Measurements from ENCODE around the gene HOXA3. TPM values are rescaled to one million over a fixed set of nuclear protein-coding genes. Genes with fewer than 3 reads are reported as not detected.

Gene HOXA3
- total RNA-seq: not detected

DNA sequence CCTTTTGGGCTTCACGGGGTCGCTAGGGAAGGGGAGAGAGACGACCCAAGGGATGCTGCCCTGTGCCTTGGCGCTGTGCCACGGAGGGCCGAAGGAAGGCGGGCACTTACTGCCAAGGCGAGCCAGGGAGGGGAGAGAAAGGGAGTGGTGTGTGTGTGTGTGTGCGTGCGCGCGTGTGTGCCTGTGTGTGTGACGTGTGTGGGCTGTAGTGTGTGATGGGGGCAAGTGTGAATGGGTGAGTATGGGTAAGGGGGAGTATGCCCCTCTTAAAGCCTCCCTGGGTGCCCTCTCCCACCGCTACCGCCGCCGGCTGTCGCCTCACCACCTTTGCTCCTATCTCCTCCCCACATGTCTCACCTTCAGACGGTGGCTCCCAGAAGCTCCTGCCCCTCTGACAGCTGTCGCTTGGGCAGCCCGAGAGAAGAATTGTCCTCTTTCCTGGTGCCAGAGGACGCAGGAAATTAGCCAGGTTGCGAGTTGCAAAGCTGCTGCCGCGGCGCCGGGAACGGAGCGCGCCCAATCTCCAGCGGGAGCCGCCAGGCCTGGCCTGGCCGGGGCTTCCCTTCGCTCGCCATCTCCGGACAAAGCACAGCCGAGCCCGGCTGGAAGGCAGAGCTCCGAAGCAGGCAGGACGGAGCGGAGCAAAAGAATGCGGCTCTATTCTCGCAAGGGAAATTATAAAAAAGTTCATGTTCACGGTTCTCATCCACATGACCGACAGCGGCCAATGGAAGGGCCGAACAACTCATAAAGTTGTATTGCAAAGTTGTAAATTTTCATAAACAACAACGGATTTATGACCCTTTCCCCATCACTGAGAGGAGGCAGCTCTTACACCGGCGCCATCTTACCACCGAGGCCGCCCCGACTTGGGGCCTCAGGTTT is at the start of gene HOXA3:
Gene HOXA3, minus strand, starts transcription at position 653 of the 885 bp plus-strand sequence. CDS start 41,943 bp downstream, outside the sequence.
- DNase-seq: no peak

GRCh38 chr7:27201580-27202017 is 49.2 kb upstream of the HOXA3 start:
- no peak for DNase-seq

- no peak for DNase-seq
Measured at GRCh38 chr7:27200761-27201579, 48.6 kb upstream of the HOXA3 start.

GRCh38 chr7:27199849-27200760 is 47.7 kb upstream of the HOXA3 start, which contains the start of gene HOXA13:
HOXA13 (minus strand) TSS chr7:27200091; CDS start chr7:27200077, 14 bp downstream.
- DNase-seq: no peak

GRCh38 chr7:27198871-27199801 is 46.8 kb upstream of the HOXA3 start:
- DNase-seq: no peak

- no peak for DNase-seq
Measured at GRCh38 chr7:27198138-27198841, 45.9 kb upstream of the HOXA3 start.

DNA sequence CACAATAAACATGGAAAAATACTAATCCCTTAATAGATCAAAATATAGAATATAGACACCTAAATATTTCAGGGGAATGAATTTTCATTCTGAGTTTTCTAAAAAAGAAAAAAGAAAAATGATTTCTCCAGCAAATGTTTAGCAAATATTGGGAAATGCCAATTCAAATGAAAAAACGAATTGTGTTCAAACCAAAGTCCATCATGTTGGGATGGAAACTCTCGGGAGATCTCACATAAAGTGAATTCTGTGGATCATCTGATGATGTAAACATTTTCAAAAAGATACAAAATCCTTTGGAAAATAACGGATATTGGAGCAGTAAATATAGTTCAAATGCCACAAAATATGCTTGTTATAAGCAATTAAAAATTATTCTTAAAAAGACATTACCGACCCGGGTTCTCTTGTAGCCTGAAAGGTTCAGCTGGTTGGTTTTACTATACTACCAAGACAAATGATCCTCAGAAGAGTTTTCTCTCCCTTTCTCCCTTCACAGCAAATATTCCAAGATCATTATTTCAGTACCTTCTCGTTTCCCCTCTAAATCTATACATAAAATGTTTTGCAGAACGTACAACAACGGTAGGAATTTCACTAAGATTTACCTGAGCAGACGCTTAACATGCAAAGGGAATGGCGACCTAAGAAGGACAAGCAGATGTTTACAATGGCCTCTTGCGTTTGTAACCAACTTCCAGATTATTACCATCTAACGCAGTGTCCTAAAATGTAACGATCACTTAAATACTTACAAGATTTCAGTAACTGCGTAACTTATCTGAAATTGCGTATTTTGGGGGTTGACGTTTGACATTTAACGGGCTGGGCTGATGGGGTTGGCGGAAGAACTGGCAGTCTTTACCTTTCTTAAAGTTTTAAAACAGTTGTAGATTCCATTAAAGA is 45.0 kb upstream of the HOXA3 start:
- no peak for DNase-seq

GRCh38 chr7:27196287-27196767 is 43.9 kb upstream of the HOXA3 start:
- DNase-seq: no peak

GRCh38 chr7:27194686-27195379 is 42.5 kb upstream of the HOXA3 start:
- no peak for DNase-seq

- DNase-seq: no peak
Measured at GRCh38 chr7:27194002-27194352, 41.6 kb upstream of the HOXA3 start.

- no peak for DNase-seq
Measured at GRCh38 chr7:27193335-27194001, 41.1 kb upstream of the HOXA3 start.

DNA sequence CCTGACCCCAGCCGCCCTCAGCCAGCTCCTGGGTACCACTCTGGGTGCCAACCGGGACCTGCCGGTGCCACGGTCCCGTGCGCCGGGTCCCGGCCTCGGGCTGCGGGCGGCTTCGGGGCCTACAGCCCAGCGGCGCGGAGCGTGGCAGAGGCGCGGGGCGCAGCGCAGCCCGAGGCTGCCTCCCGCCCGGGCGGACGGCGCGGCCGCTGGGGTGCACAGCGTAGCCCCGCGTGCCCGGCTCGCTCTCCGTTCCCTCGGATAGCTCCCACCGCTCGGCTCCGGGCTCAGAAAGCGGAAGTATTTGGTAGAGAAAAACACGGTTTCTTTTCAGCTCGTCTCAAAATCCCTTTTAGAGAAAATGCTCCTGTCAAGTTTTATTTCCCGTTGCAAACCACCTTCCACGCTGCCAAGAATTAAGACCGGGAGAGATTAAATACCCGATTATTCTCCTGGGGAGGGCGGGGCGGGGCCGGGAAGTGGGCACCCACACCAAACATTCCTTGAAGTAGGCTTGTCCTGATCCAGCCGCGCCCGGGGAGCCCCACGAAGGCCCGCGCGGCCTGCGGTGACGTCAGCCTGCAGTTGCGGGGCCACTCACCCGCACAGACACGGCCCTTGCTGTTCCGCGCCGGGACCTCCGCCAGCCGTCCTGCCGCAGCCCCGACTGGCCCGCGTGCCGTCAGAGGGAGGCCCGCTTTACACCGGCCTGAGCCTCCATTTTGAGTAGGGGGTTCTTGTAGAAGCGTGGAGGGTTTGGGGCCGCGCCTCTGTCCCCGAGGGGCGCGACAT is 40.4 kb upstream of the HOXA3 start:
- DNase-seq: no peak

- no peak for DNase-seq
Measured at GRCh38 chr7:27191833-27192545, 39.6 kb upstream of the HOXA3 start.

GRCh38 chr7:27191161-27191731 is 38.9 kb upstream of the HOXA3 start:
- no peak for DNase-seq

DNA sequence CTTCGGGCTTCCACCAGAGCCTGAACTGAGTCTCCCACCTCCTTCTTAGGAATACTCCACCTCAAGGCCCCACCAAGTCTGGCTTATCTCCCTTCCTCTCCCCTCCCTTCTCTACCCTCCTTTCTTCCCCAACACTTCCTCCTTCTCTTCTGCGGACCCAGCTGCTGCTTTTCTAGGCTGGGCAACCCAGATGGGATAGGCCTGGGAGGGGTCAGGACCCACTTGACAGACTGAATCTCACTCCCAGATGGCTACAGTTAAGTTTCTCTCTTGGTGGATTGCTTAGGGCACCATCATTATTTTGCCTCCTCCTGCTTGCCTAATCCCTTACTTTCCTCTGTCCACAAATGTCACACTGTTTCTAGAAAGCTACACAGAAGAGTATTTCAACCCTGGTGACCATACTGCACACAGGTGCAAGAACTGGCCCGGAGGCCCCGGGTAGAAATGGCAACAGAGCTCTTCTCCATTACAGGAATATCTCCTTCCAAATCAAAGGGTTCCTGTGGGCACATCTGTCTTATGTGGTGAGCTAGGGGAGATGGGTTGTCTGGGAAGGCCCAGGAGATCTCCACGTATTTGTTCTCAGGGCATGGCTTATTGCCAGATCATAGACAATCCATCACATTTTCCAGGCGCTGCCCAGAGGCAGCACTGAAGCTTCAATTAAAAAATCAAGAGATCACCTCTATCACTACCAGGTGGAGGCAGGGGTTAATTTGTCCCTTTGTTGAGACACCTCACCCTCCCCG is 37.8 kb upstream of the HOXA3 start:
- no peak for DNase-seq
